Sigmoid colon (tissue), 4 donors: Measurements from ENCODE around the gene PTMA.

Experiments
- EP300 ChIP-seq, 4 donors: sonication (generic); formaldehyde crosslinking; IDR thresholded peaks; one replicate each; pipeline ENCODE4 v1.6.1; 2017; ENCODE audit warnings: antibody characterized with exemption in 4 of 4
- POLR2A ChIP-seq, 2 donors: fragments of 450-650 bp; IDR thresholded peaks; one replicate each; pipeline ENCODE4 v1.6.1; 2016; ENCODE audit warnings: antibody characterized with exemption in 2 of 2, mild to moderate bottlenecking in 2 of 2, moderate library complexity in 2 of 2
- TF ChIP-seq, protein P1 (sequence below), 4 experiments: fragments of 450-650 bp in 3 of 4; fragments of 200-600 bp in 1 of 4; IDR thresholded peaks; one replicate each; pipeline ENCODE4 v1.5.1; 2016 to 2019; ENCODE audit warnings: antibody characterized with exemption in 4 of 4, mild to moderate bottlenecking in 3 of 4, moderate library complexity in 2 of 4

GRCh38 chr2:231737761-231738160, 29.4 kb downstream of the PTMA start:
- no peak for TF ChIP-seq EP300 (IDR thresholded peaks at IDR 0.05)
- TF ChIP-seq, protein P1, sequence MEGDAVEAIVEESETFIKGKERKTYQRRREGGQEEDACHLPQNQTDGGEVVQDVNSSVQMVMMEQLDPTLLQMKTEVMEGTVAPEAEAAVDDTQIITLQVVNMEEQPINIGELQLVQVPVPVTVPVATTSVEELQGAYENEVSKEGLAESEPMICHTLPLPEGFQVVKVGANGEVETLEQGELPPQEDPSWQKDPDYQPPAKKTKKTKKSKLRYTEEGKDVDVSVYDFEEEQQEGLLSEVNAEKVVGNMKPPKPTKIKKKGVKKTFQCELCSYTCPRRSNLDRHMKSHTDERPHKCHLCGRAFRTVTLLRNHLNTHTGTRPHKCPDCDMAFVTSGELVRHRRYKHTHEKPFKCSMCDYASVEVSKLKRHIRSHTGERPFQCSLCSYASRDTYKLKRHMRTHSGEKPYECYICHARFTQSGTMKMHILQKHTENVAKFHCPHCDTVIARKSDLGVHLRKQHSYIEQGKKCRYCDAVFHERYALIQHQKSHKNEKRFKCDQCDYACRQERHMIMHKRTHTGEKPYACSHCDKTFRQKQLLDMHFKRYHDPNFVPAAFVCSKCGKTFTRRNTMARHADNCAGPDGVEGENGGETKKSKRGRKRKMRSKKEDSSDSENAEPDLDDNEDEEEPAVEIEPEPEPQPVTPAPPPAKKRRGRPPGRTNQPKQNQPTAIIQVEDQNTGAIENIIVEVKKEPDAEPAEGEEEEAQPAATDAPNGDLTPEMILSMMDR (IDR thresholded peaks at IDR 0.05): no peak
- TF ChIP-seq POLR2A (IDR thresholded peaks at IDR 0.05): no peak
